WTC11 (cell line): ENCODE data around the gene GRM5.

Experiments
- ELF4 ChIP-seq: sonication (generic); formaldehyde crosslinking; IDR thresholded peaks from 2 replicates; pipeline ENCODE4 v1.8.1; 2022; ENCODE audit warnings: low read depth, mild to moderate bottlenecking, moderate library complexity, missing genetic modification reagents
- FOXK1 ChIP-seq: sonication (generic); formaldehyde crosslinking; IDR thresholded peaks from 2 replicates; pipeline ENCODE4 v1.8.0; 2022; ENCODE audit warnings: mild to moderate bottlenecking, moderate library complexity, missing genetic modification reagents
- GTF2I ChIP-seq: fragments of 250-450 bp; sonication (Bioruptor Pico); conservative IDR thresholded peaks from 2 replicates; pipeline ENCODE4 v1.4.0; 2021; ENCODE audit warnings: mild to moderate bottlenecking
- NFATC4 ChIP-seq: fragments of 250-450 bp; sonication (Bioruptor Pico); IDR thresholded peaks from 2 replicates; pipeline ENCODE4 v1.9.0; 2021; ENCODE audit warnings: mild to moderate bottlenecking
- NFE2L1 ChIP-seq: sonication (generic); formaldehyde crosslinking; IDR thresholded peaks from 2 replicates; pipeline ENCODE4 v1.8.1; 2023; ENCODE audit warnings: missing genetic modification reagents
- SMAD3 ChIP-seq: sonication (generic); formaldehyde crosslinking; IDR thresholded peaks from 2 replicates; pipeline ENCODE4 v1.8.0; 2022; ENCODE audit warnings: missing genetic modification reagents, mild to moderate bottlenecking, borderline replicate concordance
- ZNF263 ChIP-seq: sonication (generic); formaldehyde crosslinking; IDR thresholded peaks from 2 replicates; pipeline ENCODE4 v1.8.1; 2022; ENCODE audit warnings: low read depth, mild to moderate bottlenecking, moderate library complexity, missing genetic modification reagents
- TF ChIP-seq, protein P1 (sequence below): fragments of 250-450 bp; sonication (Bioruptor Pico); IDR thresholded peaks from 2 replicates; pipeline ENCODE4 v1.9.0; 2021; ENCODE audit warnings: moderate library complexity, mild to moderate bottlenecking, inconsistent platforms, borderline replicate concordance
- TF ChIP-seq, protein P2 (sequence below): sonication (generic); formaldehyde crosslinking; IDR thresholded peaks from 2 replicates; pipeline ENCODE4 v1.8.1; 2022; ENCODE audit warnings: missing genetic modification reagents, borderline replicate concordance
- TF ChIP-seq, protein P3 (sequence below): fragments of 200-600 bp; IDR thresholded peaks from 2 replicates; pipeline ENCODE4 v1.8.0; 2022; ENCODE audit warnings: antibody characterized with exemption
- TF ChIP-seq, protein P4 (sequence below): sonication (generic); formaldehyde crosslinking; IDR thresholded peaks from 2 replicates; pipeline ENCODE4 v1.8.1; 2023; ENCODE audit warnings: mild to moderate bottlenecking, missing genetic modification reagents, moderate library complexity
- TF ChIP-seq, protein P5 (sequence below): sonication (generic); formaldehyde crosslinking; IDR thresholded peaks from 2 replicates; pipeline ENCODE4 v1.8.1; 2023; ENCODE audit warnings: mild to moderate bottlenecking, missing genetic modification reagents
- TF ChIP-seq, protein P6 (sequence below): sonication (generic); formaldehyde crosslinking; IDR thresholded peaks from 2 replicates; pipeline ENCODE4 v1.8.0; 2022; ENCODE audit warnings: mild to moderate bottlenecking, missing genetic modification reagents
- TF ChIP-seq, protein P7 (sequence below): sonication (generic); formaldehyde crosslinking; IDR thresholded peaks from 2 replicates; pipeline ENCODE4 v1.8.1; 2023; ENCODE audit warnings: mild to moderate bottlenecking, missing genetic modification reagents, moderate library complexity

DNA sequence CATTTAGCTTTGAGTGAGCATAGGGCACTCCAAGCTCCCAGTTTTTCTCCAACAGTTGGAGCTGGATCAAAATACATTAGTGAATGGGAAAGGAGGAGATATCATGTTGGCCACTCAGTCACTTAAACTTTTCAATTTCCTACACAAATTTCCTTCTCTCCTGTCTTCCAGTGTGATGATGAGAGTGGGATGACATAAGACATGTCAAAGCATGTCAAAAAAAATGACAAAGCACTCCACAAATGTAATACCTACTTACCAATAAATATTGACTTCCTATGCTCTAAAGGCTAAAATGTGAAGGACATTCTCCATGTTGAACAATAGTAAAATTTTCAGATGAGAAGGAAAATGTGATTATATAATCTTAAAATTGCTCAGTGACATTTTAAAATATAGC lies 1.5 kb upstream of the GRM5 start:
- no peak for TF ChIP-seq ZNF263
- TF ChIP-seq SMAD3 (CRISPR knock-in tag) = no peak
- TF ChIP-seq, protein P1, sequence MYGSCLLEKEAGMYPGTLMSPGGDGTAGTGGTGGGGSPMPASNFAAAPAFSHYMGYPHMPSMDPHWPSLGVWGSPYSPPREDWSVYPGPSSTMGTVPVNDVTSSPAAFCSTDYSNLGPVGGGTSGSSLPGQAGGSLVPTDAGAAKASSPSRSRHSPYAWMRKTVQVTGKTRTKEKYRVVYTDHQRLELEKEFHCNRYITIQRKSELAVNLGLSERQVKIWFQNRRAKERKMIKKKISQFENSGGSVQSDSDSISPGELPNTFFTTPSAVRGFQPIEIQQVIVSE = no peak
- TF ChIP-seq, protein P2, sequence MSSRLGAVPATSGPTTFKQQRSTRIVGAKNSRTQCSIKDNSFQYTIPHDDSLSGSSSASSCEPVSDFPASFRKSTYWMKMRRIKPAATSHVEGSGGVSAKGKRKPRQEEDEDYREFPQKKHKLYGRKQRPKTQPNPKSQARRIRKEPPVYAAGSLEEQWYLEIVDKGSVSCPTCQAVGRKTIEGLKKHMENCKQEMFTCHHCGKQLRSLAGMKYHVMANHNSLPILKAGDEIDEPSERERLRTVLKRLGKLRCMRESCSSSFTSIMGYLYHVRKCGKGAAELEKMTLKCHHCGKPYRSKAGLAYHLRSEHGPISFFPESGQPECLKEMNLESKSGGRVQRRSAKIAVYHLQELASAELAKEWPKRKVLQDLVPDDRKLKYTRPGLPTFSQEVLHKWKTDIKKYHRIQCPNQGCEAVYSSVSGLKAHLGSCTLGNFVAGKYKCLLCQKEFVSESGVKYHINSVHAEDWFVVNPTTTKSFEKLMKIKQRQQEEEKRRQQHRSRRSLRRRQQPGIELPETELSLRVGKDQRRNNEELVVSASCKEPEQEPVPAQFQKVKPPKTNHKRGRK (CRISPR knock-in tag) = no peak
- TF ChIP-seq GTF2I (CRISPR knock-in tag) = no peak
- TF ChIP-seq, protein P3, sequence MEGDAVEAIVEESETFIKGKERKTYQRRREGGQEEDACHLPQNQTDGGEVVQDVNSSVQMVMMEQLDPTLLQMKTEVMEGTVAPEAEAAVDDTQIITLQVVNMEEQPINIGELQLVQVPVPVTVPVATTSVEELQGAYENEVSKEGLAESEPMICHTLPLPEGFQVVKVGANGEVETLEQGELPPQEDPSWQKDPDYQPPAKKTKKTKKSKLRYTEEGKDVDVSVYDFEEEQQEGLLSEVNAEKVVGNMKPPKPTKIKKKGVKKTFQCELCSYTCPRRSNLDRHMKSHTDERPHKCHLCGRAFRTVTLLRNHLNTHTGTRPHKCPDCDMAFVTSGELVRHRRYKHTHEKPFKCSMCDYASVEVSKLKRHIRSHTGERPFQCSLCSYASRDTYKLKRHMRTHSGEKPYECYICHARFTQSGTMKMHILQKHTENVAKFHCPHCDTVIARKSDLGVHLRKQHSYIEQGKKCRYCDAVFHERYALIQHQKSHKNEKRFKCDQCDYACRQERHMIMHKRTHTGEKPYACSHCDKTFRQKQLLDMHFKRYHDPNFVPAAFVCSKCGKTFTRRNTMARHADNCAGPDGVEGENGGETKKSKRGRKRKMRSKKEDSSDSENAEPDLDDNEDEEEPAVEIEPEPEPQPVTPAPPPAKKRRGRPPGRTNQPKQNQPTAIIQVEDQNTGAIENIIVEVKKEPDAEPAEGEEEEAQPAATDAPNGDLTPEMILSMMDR = no peak
- TF ChIP-seq NFE2L1 = no peak
- TF ChIP-seq ELF4 (CRISPR knock-in tag) = no peak
- TF ChIP-seq, protein P4, sequence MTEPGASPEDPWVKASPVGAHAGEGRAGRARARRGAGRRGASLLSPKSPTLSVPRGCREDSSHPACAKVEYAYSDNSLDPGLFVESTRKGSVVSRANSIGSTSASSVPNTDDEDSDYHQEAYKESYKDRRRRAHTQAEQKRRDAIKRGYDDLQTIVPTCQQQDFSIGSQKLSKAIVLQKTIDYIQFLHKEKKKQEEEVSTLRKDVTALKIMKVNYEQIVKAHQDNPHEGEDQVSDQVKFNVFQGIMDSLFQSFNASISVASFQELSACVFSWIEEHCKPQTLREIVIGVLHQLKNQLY (CRISPR knock-in tag) = no peak
- TF ChIP-seq, protein P5, sequence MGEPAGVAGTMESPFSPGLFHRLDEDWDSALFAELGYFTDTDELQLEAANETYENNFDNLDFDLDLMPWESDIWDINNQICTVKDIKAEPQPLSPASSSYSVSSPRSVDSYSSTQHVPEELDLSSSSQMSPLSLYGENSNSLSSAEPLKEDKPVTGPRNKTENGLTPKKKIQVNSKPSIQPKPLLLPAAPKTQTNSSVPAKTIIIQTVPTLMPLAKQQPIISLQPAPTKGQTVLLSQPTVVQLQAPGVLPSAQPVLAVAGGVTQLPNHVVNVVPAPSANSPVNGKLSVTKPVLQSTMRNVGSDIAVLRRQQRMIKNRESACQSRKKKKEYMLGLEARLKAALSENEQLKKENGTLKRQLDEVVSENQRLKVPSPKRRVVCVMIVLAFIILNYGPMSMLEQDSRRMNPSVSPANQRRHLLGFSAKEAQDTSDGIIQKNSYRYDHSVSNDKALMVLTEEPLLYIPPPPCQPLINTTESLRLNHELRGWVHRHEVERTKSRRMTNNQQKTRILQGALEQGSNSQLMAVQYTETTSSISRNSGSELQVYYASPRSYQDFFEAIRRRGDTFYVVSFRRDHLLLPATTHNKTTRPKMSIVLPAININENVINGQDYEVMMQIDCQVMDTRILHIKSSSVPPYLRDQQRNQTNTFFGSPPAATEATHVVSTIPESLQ (CRISPR knock-in tag) = no peak
- no peak for TF ChIP-seq FOXK1 (CRISPR knock-in tag)
- TF ChIP-seq, protein P6, sequence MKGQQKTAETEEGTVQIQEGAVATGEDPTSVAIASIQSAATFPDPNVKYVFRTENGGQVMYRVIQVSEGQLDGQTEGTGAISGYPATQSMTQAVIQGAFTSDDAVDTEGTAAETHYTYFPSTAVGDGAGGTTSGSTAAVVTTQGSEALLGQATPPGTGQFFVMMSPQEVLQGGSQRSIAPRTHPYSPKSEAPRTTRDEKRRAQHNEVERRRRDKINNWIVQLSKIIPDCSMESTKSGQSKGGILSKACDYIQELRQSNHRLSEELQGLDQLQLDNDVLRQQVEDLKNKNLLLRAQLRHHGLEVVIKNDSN = no peak
- TF ChIP-seq, protein P7, sequence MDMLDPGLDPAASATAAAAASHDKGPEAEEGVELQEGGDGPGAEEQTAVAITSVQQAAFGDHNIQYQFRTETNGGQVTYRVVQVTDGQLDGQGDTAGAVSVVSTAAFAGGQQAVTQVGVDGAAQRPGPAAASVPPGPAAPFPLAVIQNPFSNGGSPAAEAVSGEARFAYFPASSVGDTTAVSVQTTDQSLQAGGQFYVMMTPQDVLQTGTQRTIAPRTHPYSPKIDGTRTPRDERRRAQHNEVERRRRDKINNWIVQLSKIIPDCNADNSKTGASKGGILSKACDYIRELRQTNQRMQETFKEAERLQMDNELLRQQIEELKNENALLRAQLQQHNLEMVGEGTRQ (CRISPR knock-in tag) = no peak
- no peak for TF ChIP-seq NFATC4 (CRISPR knock-in tag)
